Fibroblast of skin of scalp (primary cell): ENCODE data around the gene PCGF6.

ENCODE experiments used
- DNase-seq: peaks from one replicate; pipeline ENCODE4 v3.0.0-alpha.2; 2013

Gene PCGF6

GRCh38 chr10:103254538-103255325 is 96.2 kb downstream of the PCGF6 start:
- DNase-seq, result no peak

- no peak for DNase-seq
Observed at GRCh38 chr10:103254113-103254512, 96.8 kb downstream of the PCGF6 start.
